Lung (tissue), 12 donors: Measurements from ENCODE around the gene GPC6. TPM values are rescaled to one million over a fixed set of nuclear protein-coding genes. Genes with fewer than 3 reads are reported as not detected.
A peak's percentile ranks its signal among the peaks of the same experiment; 100 is the strongest.
"Not testable (repeated sequence)": the region's sequence is repeated elsewhere in the genome, so short reads cannot be mapped to it uniquely, and the experiment has no call there.

Source experiments
- ATAC-seq: fragments of 200-7000 bp; cut with Tn5 transposase; one replicate; pipeline ENCODE4 v1.9.1; 2020; ENCODE audit warnings: moderate number of reproducible peaks; ENCODE audit not compliant: insufficient read depth, low FRiP score
- DNase-seq, 3 donors: peaks; one replicate each; pipeline ENCODE4 v3.0.0-alpha.2; 2013 to 2017
- H3K27ac ChIP-seq, 2 donors: one replicate each; pipeline ENCODE4 v1.5.1; 2013; ENCODE audit warnings: mild to moderate bottlenecking in 2 of 2, moderate library complexity in 2 of 2, control low read depth in 1 of 2, inconsistent platforms in 1 of 2, low read depth in 1 of 2, low read length in 1 of 2
- H3K27me3 ChIP-seq, 3 donors: one replicate each; pipeline ENCODE4 v1.5.1; 2013; ENCODE audit warnings: low read length in 2 of 3; ENCODE audit not compliant: control insufficient read depth in 3 of 3, insufficient read depth in 3 of 3
- H3K36me3 ChIP-seq, 4 donors: one replicate each; pipeline ENCODE4 v1.5.1; 2013; ENCODE audit warnings: low read length in 4 of 4, mild to moderate bottlenecking in 1 of 4, moderate library complexity in 1 of 4; ENCODE audit not compliant: control insufficient read depth in 4 of 4, insufficient read depth in 4 of 4
- H3K4me1 ChIP-seq, 5 donors: one replicate each; pipeline ENCODE4 v1.5.1; 2013; ENCODE audit warnings: low read length in 5 of 5, mild to moderate bottlenecking in 2 of 5, moderate library complexity in 1 of 5; ENCODE audit not compliant: control insufficient read depth in 5 of 5, insufficient read depth in 5 of 5
- H3K4me3 ChIP-seq: one replicate; pipeline ENCODE4 v1.5.1; 2013; ENCODE audit warnings: mild to moderate bottlenecking, control low read depth, moderate library complexity
- H3K9ac ChIP-seq, 2 donors: one replicate each; pipeline ENCODE4 v1.5.1; 2013; ENCODE audit warnings: low read length in 2 of 2, control low read depth in 1 of 2; ENCODE audit not compliant: insufficient read depth in 1 of 2
- H3K9me3 ChIP-seq, 4 donors: one replicate each; pipeline ENCODE4 v1.5.1; 2013; ENCODE audit warnings: low read length in 3 of 4, mild to moderate bottlenecking in 1 of 4, moderate library complexity in 1 of 4; ENCODE audit not compliant: control insufficient read depth in 4 of 4, insufficient read depth in 3 of 4
- WGBS, 2 donors: extraction: QIAGEN DNeasy Blood & Tissue Kit; methylation state at CpG; one replicate each; pipeline ENCODE4 v1.1.7; 2013; 5-methylcytosine and 5-hydroxymethylcytosine counted together
- polyA plus RNA-seq, 2 donors: library from polyadenylated mRNA; stranded (reverse); fragments of 200-250 nt; gene quantifications; one replicate each; pipeline ENCODE4 v1.2.1, GENCODE V29; 2013
- total RNA-seq, 2 donors: library from RNA; depleted of rRNA in 1 of 2; stranded (reverse); fragments of >200 nt in 1 of 2; gene quantifications; one replicate each; pipeline ENCODE4 v1.2.1, GENCODE V29; 2014 to 2021
- TF ChIP-seq, protein P1 (sequence below): IDR thresholded peaks from 2 replicates; pipeline ENCODE4 v1.5.1; 2012; ENCODE audit warnings: mild to moderate bottlenecking; ENCODE audit errors: control extremely low read depth, extremely low read depth
- donor health status: control.
- donor health status: control.
- donor health status: Bipolar disorder and iron deficiency.
- donor health status: healthy.
- donor health status: DM: yes; HTN: yes; CAD: no.

GPC6 gene
- total and polyA plus RNA-seq, 4 donors, result 0.45 to 31.4 (median 4.8) TPM

DNA sequence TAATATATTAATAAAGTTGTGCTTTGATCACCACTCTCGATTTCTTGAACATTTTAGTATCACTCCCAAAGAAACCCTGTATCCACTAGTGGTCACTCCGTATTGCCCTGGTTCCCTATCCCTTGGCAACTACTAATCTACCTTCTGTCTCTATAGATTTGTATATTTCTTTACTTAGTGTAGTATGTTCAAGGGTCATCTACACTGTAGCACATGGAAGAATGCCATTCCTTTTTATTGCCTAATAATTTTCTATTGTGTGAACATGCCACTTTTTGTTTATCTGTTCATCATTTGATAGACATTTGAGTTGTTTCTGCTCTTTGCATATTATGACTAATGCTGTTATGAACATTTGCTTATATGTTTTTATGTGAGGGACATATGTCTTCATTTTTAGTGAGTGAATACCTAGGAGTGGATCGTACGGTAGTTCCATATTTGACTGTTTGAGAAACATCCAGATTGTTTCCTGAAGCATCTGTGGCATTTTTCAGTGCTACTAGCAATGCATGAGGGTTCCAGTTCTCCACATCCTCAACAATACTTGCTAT, 254.0 kb downstream of the GPC6 start:
- Histone ChIP-seq H3K27me3 (no peaks in the 10 kb centered on the region), H3K4me3 (no peak overlapping the region), H3K9me3 (no peaks in the 10 kb centered on the region), H3K4me1 (peaks cover 0 to 4% (median 0%) of the 10 kb centered on the region in 5 donors), H3K36me3 (no peaks in the 10 kb centered on the region), H3K27ac (no peak overlapping the region), H3K9ac (no peak overlapping the region)
- no peak for DNase-seq
- no peak for ATAC-seq
- TF ChIP-seq, protein P1, sequence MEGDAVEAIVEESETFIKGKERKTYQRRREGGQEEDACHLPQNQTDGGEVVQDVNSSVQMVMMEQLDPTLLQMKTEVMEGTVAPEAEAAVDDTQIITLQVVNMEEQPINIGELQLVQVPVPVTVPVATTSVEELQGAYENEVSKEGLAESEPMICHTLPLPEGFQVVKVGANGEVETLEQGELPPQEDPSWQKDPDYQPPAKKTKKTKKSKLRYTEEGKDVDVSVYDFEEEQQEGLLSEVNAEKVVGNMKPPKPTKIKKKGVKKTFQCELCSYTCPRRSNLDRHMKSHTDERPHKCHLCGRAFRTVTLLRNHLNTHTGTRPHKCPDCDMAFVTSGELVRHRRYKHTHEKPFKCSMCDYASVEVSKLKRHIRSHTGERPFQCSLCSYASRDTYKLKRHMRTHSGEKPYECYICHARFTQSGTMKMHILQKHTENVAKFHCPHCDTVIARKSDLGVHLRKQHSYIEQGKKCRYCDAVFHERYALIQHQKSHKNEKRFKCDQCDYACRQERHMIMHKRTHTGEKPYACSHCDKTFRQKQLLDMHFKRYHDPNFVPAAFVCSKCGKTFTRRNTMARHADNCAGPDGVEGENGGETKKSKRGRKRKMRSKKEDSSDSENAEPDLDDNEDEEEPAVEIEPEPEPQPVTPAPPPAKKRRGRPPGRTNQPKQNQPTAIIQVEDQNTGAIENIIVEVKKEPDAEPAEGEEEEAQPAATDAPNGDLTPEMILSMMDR, result no peak
- WGBS, 2 donors, result 87 to 92% methylated on average over 4 of the region's 4 CpGs

DNA sequence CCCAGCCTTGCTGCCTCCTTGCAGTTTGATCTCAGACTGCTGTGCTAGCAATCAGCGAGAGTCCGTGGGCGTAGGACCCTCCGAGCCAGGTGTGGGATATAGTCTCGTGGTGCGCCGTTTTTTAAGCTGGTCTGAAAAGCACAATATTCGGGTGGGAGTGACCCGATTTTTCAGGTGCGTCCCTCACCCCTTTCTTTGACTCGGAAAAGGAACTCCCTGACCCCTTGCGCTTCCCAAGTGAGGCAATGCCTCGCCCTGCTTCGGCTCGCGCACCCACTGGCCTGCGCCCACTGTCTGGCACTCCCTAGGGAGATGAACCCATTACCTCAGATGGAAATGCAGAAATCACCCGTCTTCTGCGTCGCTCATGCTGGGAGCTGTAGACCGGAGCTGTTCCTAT, 269.5 kb downstream of the GPC6 start:
- WGBS, 2 donors, result 83 to 84% methylated on average over 21 of the region's 21 CpGs
- H3K4me3 ChIP-seq, H3K9me3 ChIP-seq, DNase-seq, H3K36me3 ChIP-seq, ATAC-seq, H3K27me3 ChIP-seq, H3K9ac ChIP-seq, H3K27ac ChIP-seq: not testable (repeated sequence)
- peaks cover 0 to 25% (median 0%) of the 10 kb centered on the region in 5 donors for H3K4me1 ChIP-seq

DNA sequence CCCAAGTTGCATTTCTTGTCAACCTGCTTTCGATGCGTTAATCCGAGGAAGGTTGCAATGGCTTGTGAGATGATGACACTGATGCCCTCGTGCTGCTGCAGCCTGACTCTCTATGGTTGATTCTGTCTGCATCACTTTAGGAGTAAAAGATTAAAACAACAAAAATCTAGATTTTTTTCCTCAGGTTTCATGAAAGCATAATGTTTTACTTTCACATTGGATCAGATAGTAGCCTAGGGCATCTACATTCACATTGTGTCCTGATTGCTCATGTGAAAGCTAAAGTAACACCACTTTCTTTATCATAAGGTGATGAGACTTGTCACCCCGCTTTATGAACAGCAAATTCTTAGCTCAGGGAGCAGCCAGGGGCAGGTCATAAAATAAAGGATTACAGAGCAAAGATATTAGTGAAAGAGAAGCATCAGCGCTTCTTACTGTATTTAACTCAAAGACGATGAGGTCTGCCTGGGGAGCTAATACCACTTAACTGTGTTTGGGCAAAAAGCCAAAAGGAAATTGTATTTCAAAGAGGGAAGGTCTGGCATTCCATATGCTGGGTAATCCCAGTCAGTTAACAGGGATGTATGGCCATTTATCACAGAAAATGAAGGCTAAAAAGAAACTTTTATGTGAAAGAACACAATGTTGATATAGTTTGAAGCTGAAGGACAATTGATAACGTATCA, 270.5 kb downstream of the GPC6 start:
- no peak for ATAC-seq
- peak overlapping the region in 1 of 2 donors; percentile 55 for H3K9ac ChIP-seq
- no peak overlapping the region for H3K27ac ChIP-seq
- peaks cover 0 to 25% (median 0%) of the 10 kb centered on the region in 5 donors for H3K4me1 ChIP-seq
- TF ChIP-seq, protein P1, result no peak
- WGBS, 2 donors, result 69 to 82% methylated on average over 8 of the region's 8 CpGs
- H3K27me3 ChIP-seq, result no peaks in the 10 kb centered on the region
- no peak overlapping the region for H3K4me3 ChIP-seq
- H3K9me3 ChIP-seq, result no peaks in the 10 kb centered on the region
- H3K36me3 ChIP-seq, result no peaks in the 10 kb centered on the region
- DNase-seq, result peak in 2 of 3 donors; percentile 76 to 84

DNA sequence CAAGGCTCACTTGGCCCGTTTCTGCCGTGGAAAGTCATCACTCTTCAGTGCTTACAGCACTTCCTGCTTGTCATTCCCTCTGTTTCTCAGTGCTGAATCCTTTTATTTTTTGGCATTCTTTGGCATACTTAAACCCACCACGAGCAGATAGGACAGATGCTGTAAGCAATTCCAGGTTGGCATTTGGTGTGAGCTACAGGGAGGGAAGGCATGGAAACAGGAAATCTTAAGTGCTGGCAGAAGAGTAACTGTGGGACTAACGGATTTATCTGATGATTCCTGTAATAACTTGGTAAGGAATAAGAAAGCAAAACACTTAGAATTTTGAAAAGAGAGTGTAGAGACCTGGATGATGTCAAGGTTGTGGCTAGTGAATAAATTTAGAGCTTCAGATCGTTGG, 273.4 kb downstream of the GPC6 start:
- Histone ChIP-seq H3K4me3 (no peak overlapping the region), H3K27ac (no peak overlapping the region), H3K36me3 (no peaks in the 10 kb centered on the region), H3K9me3 (no peaks in the 10 kb centered on the region), H3K9ac (no peak overlapping the region), H3K27me3 (no peaks in the 10 kb centered on the region), H3K4me1 (peaks cover 0 to 43% (median 0%) of the 10 kb centered on the region in 5 donors)
- DNase-seq (peak in 1 of 3 donors; percentile 11), ATAC-seq (no peak)
- TF ChIP-seq, protein P1, result no peak
- 37 to 40% methylated on average over 5 of the region's 5 CpGs for WGBS, 2 donors
